NCI-H446 treated with DMSO at 0.1 percent for 48 hours (cell line): ENCODE data around the gene EPHB6.

Experiments used
- DNase-seq: peaks from one replicate; lab custom pipeline; 2025; lab: John Stamatoyannopoulos, UW

EPHB6 gene

GRCh38 chr7:142854372-142855113 lies at the start of gene EPHB6:
EPHB6 (plus strand) TSS chr7:142855076; CDS start chr7:142863228, 8,152 bp downstream.
- no peak for DNase-seq

GRCh38 chr7:142805350-142806021 lies 49.4 kb upstream of the EPHB6 start:
- DNase-seq, result no peak

GRCh38 chr7:142806022-142806356 lies 48.9 kb upstream of the EPHB6 start:
- DNase-seq, result no peak

- no peak for DNase-seq
Observed at GRCh38 chr7:142806957-142807356, 47.9 kb upstream of the EPHB6 start.

GRCh38 chr7:142807855-142808460 lies 46.9 kb upstream of the EPHB6 start:
- DNase-seq, result no peak

- DNase-seq, result no peak
Observed at GRCh38 chr7:142808461-142808801, 46.4 kb upstream of the EPHB6 start.

- DNase-seq, result no peak
Observed at GRCh38 chr7:142808802-142809583, 45.9 kb upstream of the EPHB6 start.

- DNase-seq, result no peak
Observed at GRCh38 chr7:142809671-142810070, 45.2 kb upstream of the EPHB6 start.

- no peak for DNase-seq
Observed at GRCh38 chr7:142811154-142811737, 43.6 kb upstream of the EPHB6 start.

GRCh38 chr7:142812437-142813215 lies 42.2 kb upstream of the EPHB6 start:
- no peak for DNase-seq

- no peak for DNase-seq
Observed at GRCh38 chr7:142813226-142813625, 41.6 kb upstream of the EPHB6 start.

GRCh38 chr7:142813699-142814098 lies 41.2 kb upstream of the EPHB6 start:
- DNase-seq, result no peak

GRCh38 chr7:142814451-142814850 lies 40.4 kb upstream of the EPHB6 start:
- DNase-seq, result no peak

GRCh38 chr7:142815134-142815533 lies 39.7 kb upstream of the EPHB6 start:
- DNase-seq, result no peak

- DNase-seq, result no peak
Observed at GRCh38 chr7:142817506-142817905, 37.4 kb upstream of the EPHB6 start.

- no peak for DNase-seq
Observed at GRCh38 chr7:142819530-142819929, 35.3 kb upstream of the EPHB6 start.

- no peak for DNase-seq
Observed at GRCh38 chr7:142822714-142823113, 32.2 kb upstream of the EPHB6 start.

GRCh38 chr7:142827951-142828500 lies 26.9 kb upstream of the EPHB6 start:
- DNase-seq, result no peak

GRCh38 chr7:142832417-142832816 lies 22.5 kb upstream of the EPHB6 start:
- no peak for DNase-seq

- no peak for DNase-seq
Observed at GRCh38 chr7:142833174-142834048, 21.5 kb upstream of the EPHB6 start.
